ENCODE results near the gene PKNOX1.
"Not testable (repeated sequence)": the region's sequence is repeated elsewhere in the genome, so short reads cannot be mapped to it uniquely, and the experiment has no call there.

Gene PKNOX1

GRCh38 chr21:43062955-43063664 lies 88.7 kb downstream of the PKNOX1 start:
- not testable (repeated sequence) for DNase-seq

- DNase-seq: not testable (repeated sequence)
Measured at GRCh38 chr21:43064265-43064917, 90.0 kb downstream of the PKNOX1 start.

- not testable (repeated sequence) for DNase-seq
Measured at GRCh38 chr21:43065991-43066390, 91.6 kb downstream of the PKNOX1 start.

GRCh38 chr21:43066690-43067089 lies 92.3 kb downstream of the PKNOX1 start:
- DNase-seq: not testable (repeated sequence)

DNA sequence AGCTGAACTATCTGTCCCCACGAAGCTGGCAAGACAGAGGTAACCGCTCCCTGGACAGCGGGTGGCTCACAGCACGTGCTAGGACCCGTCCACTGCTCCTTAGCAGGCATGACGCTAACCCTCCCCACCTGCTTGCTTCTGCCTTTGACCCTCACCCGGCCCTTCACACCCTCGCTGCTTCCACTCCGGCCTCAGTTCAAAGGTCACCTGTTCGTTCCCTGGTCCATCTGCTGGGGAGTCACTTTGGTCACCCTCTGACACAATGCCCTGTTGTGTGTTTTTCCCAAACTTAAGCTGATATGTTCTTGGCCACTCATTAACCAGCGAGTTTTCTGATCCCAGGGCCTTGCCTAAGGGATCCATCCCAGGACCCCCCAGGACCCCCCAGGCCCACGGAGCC lies 93.7 kb downstream of the PKNOX1 start:
- DNase-seq: not testable (repeated sequence)

DNA sequence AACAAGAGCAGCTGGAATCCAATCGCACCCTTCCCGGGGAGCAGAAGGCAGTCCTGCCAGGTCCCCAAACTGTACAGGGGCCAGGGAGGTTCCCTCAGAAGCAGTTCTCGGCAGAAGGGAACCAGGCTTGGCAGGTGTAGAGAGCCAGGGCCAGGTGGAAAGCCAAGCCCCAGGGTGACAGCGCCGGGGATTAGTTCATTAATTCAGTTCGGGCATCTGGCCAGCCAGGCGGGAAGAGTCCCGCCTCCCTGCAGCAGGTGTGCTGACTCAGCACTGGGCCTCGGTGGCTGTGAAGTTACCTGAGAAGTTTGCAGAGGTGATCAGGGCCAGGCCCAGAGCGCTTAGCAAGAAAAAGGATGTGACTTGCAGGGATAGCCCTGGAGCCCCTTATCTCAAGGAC lies 95.3 kb downstream of the PKNOX1 start:
- DNase-seq: not testable (repeated sequence)

- not testable (repeated sequence) for DNase-seq
Measured at GRCh38 chr21:43072742-43073141, 98.4 kb downstream of the PKNOX1 start.

- not testable (repeated sequence) for DNase-seq
Measured at GRCh38 chr21:43074401-43075169, 100.2 kb downstream of the PKNOX1 start.

DNA sequence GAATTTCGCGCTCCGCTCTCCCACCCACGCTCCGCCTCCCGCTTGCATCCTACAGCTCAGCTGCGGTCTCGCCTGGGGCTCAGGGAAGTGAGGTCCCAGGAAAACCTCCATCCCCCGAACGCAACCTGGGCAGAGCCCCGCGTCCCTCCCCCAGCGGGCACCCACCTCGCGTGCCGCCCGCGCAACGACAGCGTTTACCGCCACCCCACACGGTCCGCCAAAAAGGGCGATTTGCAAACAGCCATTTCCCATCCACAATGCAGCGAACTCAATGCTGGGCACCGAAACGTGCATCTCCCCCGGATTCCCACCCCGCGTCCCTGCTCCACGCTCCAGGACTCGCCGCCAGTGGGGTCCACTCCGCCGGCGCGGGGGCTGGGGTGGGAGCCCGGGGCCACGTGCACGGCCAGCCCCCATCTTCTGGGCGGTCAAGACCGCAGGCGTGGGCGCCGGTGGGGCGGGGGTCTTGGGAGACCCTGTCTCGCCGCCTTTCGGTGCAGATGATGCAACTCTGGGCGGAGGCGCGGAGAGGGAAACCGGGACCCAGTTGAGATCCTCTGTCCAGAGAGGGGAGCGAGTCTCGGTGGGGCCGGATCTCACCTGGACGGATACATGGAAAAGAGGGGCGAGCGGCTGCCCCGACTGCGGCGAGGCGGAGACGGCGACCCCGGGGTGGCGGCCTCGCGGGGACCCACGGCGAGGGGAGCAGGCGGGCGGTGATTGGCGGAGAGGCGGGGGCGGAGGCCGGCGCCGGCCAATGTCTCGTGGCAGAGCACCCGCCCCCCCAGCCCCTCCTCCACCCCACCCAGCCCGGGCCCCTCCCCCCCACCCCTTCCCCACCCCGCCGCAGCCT lies 101.0 kb downstream of the PKNOX1 start, which contains the start of gene CBS:
TSS of gene CBS (minus strand) at position 666 of the 853 bp plus-strand sequence. CDS start 3,642 bp downstream, outside the sequence.
- not testable (repeated sequence) for DNase-seq

GRCh38 chr21:43076023-43076637 lies 101.8 kb downstream of the PKNOX1 start:
- not testable (repeated sequence) for DNase-seq

GRCh38 chr21:43076643-43077042 lies 102.3 kb downstream of the PKNOX1 start:
- DNase-seq: not testable (repeated sequence)

DNA sequence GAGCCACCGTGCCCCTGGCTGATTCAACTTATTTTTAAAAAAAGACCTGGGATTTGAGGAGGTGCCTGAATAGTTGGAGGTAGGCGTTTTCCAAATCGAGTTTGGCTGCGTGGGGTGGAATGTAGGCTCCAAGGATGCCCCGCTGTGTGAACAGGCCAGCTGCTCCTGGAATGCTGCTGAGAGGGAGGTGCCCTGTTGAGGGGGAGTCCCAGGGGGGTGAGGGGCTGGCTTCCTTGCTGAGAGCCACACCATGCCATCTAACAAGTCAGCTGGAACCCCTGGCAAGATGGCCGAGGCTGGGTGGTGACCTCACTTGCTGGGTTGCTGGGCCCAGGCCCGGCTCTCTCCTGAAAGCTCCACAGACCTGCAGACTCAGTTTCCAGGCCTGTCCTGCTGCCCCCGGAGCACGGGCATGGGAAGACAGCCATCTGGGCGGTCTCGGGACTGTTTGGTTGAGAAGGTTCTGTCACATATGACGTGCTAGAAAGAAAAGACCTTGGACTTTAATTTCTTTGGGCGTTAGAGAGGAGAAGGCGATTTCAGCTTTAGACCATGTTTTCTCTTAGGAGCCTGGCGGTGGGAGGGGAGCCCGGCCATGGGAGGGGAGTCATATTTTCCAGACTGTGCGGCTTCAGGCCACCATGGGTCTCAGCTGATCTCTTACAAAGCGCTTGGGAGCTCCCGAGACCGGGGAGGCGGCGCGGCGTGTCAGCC lies 108.4 kb downstream of the PKNOX1 start:
- DNase-seq: not testable (repeated sequence)

Measured in T-helper 1 cell (primary cell).